Tibial nerve (tissue), 4 donors: Measurements from ENCODE around the gene RAPGEF3. TPM values are rescaled to one million over a fixed set of nuclear protein-coding genes. Genes with fewer than 3 reads are reported as not detected.

ENCODE experiments used
- DNase-seq, 2 donors: peaks; one replicate each; pipeline ENCODE4 v3.0.0-alpha.2; 2019; ENCODE audit warnings: low spot score in 2 of 2
- H3K27ac ChIP-seq, 4 donors: fragments of 200-600 bp; sonication (generic) in 3 of 4; one replicate each; pipeline ENCODE4 v1.5.1; 2017 to 2019; ENCODE audit warnings: mild to moderate bottlenecking in 1 of 4
- H3K27me3 ChIP-seq, 2 donors: fragments of 200-600 bp; sonication (generic) in 1 of 2; one replicate each; pipeline versions ENCODE4 v1.5.1 to v1.6.0; 2017 to 2019
- H3K36me3 ChIP-seq, 3 donors: fragments of 200-600 bp; sonication (generic); one replicate each; pipeline ENCODE4 v1.5.1; 2018 to 2019
- H3K4me1 ChIP-seq, 4 donors: fragments of 200-600 bp; sonication (generic) in 3 of 4; one replicate each; pipeline ENCODE4 v1.5.1; 2017 to 2019
- H3K4me3 ChIP-seq, 4 donors: fragments of 200-600 bp; sonication (generic) in 3 of 4; one replicate each; pipeline ENCODE4 v1.5.1; 2017 to 2019; ENCODE audit warnings: mild to moderate bottlenecking in 1 of 4, moderate library complexity in 1 of 4
- H3K9me3 ChIP-seq, 4 donors: fragments of 200-600 bp; sonication (generic) in 3 of 4; one replicate each; pipeline ENCODE4 v1.5.1; 2017 to 2019
- EP300 ChIP-seq, 2 donors: sonication (generic); formaldehyde crosslinking; IDR thresholded peaks; one replicate each; pipeline ENCODE4 v1.6.1; 2017; ENCODE audit warnings: antibody characterized with exemption in 2 of 2, mild to moderate bottlenecking in 1 of 2
- POLR2A ChIP-seq, 2 donors: fragments of 450-650 bp; IDR thresholded peaks; one replicate each; pipeline ENCODE4 v1.6.1; 2017; ENCODE audit warnings: antibody characterized with exemption in 2 of 2, mild to moderate bottlenecking in 2 of 2, moderate library complexity in 2 of 2
- WGBS, 2 donors: methylation state at CpG; one replicate each; pipeline ENCODE4 v1.1.5; 2018; 5-methylcytosine and 5-hydroxymethylcytosine counted together
- total RNA-seq, 4 donors: library from RNA; depleted of rRNA; stranded (reverse); fragments of >200 nt; gene quantifications; one replicate each; pipeline ENCODE4 v1.1.0, GENCODE V29; 2016
- TF ChIP-seq, protein P1 (sequence below), 5 experiments: fragments of 200-600 bp in 3 of 5; fragments of 450-650 bp in 2 of 5; sonication (generic) in 3 of 5; IDR thresholded peaks; one replicate each; pipeline ENCODE4 v1.5.1; 2016 to 2019; ENCODE audit warnings: antibody characterized with exemption in 5 of 5, mild to moderate bottlenecking in 3 of 5, moderate library complexity in 2 of 5

RAPGEF3 gene
- total RNA-seq, 4 donors from 2014 or later, result 47.3 to 109 (median 83.6) TPM

DNA sequence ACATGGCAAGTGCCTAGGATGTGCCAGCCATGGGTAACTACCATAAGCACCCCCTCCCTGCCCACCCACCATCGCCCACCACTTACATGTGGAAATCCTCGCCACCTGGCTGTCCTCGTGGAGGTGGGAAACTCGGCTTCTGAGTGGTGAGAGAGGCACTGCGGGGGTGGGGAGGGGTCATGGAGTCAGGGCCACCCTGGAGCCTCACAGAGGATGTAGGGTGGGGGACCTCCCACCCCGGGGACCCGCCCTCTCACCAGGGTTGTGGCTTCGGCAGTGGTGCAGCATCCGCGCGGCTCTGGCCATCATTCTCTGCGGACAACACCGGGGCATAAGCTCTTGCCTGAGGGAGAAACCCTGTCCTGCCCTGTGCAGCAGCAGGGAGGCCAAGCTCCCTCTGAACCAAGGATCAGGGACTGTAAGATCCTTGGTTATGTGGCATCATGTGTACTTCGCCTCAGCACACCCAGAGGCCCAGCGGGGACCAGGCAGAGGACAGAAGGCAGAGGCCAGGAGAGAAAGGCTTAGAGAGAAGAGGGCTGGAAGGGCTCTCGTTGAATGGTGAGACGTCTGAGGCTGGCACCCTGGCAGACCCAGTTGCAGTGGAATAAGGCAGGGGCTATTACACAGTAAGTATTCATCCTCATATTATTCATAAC lies 20.6 kb downstream of the RAPGEF3 start:
- TF ChIP-seq POLR2A (IDR thresholded peaks at IDR 0.05) (no peak), EP300 (IDR thresholded peaks at IDR 0.05) (no peak)
- TF ChIP-seq, protein P1, sequence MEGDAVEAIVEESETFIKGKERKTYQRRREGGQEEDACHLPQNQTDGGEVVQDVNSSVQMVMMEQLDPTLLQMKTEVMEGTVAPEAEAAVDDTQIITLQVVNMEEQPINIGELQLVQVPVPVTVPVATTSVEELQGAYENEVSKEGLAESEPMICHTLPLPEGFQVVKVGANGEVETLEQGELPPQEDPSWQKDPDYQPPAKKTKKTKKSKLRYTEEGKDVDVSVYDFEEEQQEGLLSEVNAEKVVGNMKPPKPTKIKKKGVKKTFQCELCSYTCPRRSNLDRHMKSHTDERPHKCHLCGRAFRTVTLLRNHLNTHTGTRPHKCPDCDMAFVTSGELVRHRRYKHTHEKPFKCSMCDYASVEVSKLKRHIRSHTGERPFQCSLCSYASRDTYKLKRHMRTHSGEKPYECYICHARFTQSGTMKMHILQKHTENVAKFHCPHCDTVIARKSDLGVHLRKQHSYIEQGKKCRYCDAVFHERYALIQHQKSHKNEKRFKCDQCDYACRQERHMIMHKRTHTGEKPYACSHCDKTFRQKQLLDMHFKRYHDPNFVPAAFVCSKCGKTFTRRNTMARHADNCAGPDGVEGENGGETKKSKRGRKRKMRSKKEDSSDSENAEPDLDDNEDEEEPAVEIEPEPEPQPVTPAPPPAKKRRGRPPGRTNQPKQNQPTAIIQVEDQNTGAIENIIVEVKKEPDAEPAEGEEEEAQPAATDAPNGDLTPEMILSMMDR (IDR thresholded peaks at IDR 0.05), result no peak
- H3K4me3 ChIP-seq, result no peak overlapping the region
- H3K27me3 ChIP-seq, result no peaks in the 10 kb centered on the region
- H3K9me3 ChIP-seq, result no peaks in the 10 kb centered on the region
- no peaks in the 10 kb centered on the region for H3K36me3 ChIP-seq
- 73 to 84% methylated on average over 12 to 17 of the region's 17 CpGs for WGBS, 2 donors
- H3K4me1 ChIP-seq, result peaks cover 11 to 83% (median 55%) of the 10 kb centered on the region in 4 donors
- peak overlapping the region; percentile 52 to 90 (median 79) for H3K27ac ChIP-seq
- DNase-seq, result no peak

DNA sequence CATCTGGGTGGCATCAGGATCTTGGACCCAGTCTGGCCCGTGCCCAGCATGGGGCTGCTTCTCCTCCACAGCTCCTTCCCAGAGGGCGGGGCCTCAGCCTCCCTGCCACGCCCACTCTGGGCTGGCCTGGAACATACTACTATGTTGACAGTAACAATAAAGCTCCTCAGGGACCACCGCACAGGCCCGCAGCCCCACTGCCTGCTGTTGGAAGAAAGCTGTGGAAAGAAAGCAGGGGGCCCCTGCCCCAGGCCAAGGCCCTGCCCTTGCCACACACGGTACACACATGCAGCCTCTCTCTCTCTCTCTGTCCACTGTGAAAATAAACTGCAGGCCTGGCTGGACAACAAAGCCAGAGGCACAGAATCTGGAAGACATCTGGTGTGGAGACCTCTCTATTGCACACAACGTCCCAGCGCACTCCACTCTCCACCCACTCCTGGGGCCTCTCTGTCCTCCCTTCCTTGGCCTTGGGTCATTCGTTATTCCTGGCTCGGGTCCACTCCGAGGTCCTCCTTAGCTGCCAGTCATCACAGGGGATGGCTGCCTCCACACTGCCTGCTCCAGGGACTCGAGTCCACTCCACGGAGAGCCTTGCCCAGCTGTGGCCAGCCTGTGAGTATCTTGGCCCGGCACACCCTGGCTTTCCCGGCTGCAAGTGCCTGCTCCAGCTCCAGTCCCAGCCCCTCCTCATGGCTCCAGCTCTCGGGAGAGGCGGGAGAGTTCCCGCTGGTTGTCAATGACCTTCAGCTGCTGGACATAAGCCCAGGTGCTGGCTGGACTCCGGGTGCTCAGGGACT lies 21.6 kb downstream of the RAPGEF3 start:
- WGBS, 2 donors, result 14 to 16% methylated on average over 14 of the region's 19 CpGs
- peaks cover 11 to 84% (median 55%) of the 10 kb centered on the region in 4 donors for H3K4me1 ChIP-seq
- peak; percentile 79 to 82 for DNase-seq
- H3K9me3 ChIP-seq, result no peaks in the 10 kb centered on the region
- H3K4me3 ChIP-seq, result peak overlapping the region in 1 of 4 donors; percentile 6
- H3K27ac ChIP-seq, result peak overlapping the region; percentile 52 to 90 (median 79)
- H3K27me3 ChIP-seq, result no peaks in the 10 kb centered on the region
- no peaks in the 10 kb centered on the region for H3K36me3 ChIP-seq
- TF ChIP-seq EP300 (IDR thresholded peaks at IDR 0.05), result peak in 1 of 2 donors; percentile 68
- no peak for TF ChIP-seq POLR2A (IDR thresholded peaks at IDR 0.05)
- TF ChIP-seq, protein P1 (IDR thresholded peaks at IDR 0.05), result no peak

DNA sequence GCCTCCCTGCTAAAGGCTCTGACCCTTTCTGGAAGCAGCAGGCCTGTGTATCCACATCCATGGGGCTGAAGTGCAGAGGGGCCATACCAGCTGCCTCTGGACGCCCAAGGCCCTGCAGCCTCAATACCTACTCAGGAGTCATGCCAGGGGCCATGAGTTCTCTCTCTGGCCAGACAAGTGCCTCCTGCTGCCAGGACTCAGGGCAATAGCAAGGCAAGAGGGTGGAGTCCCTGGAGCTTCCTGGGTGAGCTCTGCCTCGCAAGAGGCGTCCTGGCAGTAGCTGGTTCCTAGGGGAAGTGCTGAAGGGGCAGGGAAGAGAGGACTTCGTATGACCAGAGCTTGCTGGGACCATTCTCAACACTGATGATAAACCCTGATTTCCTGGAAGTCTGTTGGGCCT lies 22.5 kb downstream of the RAPGEF3 start:
- Histone ChIP-seq H3K27ac (peak overlapping the region; percentile 52 to 90 (median 79)), H3K4me3 (no peak overlapping the region), H3K27me3 (no peaks in the 10 kb centered on the region), H3K4me1 (peaks cover 11 to 80% (median 48%) of the 10 kb centered on the region in 4 donors), H3K9me3 (no peaks in the 10 kb centered on the region), H3K36me3 (no peaks in the 10 kb centered on the region)
- no peak for DNase-seq
- WGBS, 2 donors, result 73 to 95% methylated on average over 3 to 4 of the region's 4 CpGs
- TF ChIP-seq EP300 (IDR thresholded peaks at IDR 0.05) (no peak), POLR2A (IDR thresholded peaks at IDR 0.05) (no peak)
- TF ChIP-seq, protein P1 (IDR thresholded peaks at IDR 0.05), result no peak

DNA sequence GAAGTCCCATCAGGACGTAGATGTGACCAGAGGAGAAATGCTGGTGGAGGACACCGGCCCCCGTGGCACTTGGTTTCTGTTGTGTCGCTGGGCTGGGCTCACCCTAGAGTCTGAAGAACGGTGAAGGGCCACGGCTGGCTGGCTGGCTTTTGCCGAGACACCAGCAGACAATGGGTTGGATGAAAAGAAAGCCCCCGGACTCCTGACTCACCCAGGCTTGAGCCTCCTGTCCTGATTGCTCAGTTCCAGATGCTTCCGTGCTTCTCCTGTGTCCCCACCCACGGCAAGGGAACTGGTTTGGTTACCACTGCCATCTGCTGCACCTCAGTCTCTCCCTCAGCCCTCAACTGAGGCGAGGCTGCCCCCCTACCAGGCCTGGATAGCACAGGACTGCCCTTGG lies 23.0 kb downstream of the RAPGEF3 start:
- 94 to 95% methylated on average over 10 of the region's 11 CpGs for WGBS, 2 donors
- H3K36me3 ChIP-seq, result no peaks in the 10 kb centered on the region
- H3K9me3 ChIP-seq, result no peaks in the 10 kb centered on the region
- peaks cover 11 to 79% (median 42%) of the 10 kb centered on the region in 4 donors for H3K4me1 ChIP-seq
- TF ChIP-seq, protein P1 (IDR thresholded peaks at IDR 0.05), result no peak
- TF ChIP-seq EP300 (IDR thresholded peaks at IDR 0.05) (no peak), POLR2A (IDR thresholded peaks at IDR 0.05) (no peak)
- DNase-seq, result no peak
- H3K27ac ChIP-seq, result peak overlapping the region; percentile 52 to 90 (median 79)
- H3K27me3 ChIP-seq, result no peaks in the 10 kb centered on the region
- H3K4me3 ChIP-seq, result no peak overlapping the region
